ENCODE measurements around the gene NRG4. TPM values are rescaled to one million over a fixed set of nuclear protein-coding genes. Genes with fewer than 3 reads are reported as not detected.
"Not testable (repeated sequence)": the region's sequence is repeated elsewhere in the genome, so short reads cannot be mapped to it uniquely, and the experiment has no call there.

NRG4 gene
- total and polyA plus RNA-seq, 2 donors (not counting 3 experiments of a cell fraction or from before 2014, with no cell fraction given) = not detected

GRCh38 chr15:75916978-75917377, 95.2 kb downstream of the NRG4 start:
- peaks cover 8 to 19% of the 10 kb centered on the region in 2 experiments for H3K36me3 ChIP-seq (ENCODE audit: control insufficient read depth in 2 of 2, extremely low read depth in 1 of 2, insufficient read depth in 2 of 2, low read length in 2 of 2)
- FAIRE-seq (no peak), DNase-seq (ENCODE audit: low read depth, low spot score) (no peak)
- no peak overlapping the region for H3K4me3 ChIP-seq (replicated peaks in 1 of 3; ENCODE audit: insufficient read depth in 1 of 3, low read depth in 1 of 3, low read length in 3 of 3)
- H4K20me1 ChIP-seq (replicated peaks; ENCODE audit: control insufficient read depth, extremely low read depth, insufficient read depth, low read length) = no peaks in the 10 kb centered on the region
- H3K79me2 ChIP-seq (ENCODE audit: control insufficient read depth, insufficient read depth, low read length) = peaks cover 18% of the 10 kb centered on the region
- no peak overlapping the region for H3K27ac ChIP-seq (ENCODE audit: insufficient read depth, low read depth, low read length)
- ChIA-PET POLR2A (no interaction called here), CTCF (no interaction called here)
- H3K9me3 ChIP-seq (replicated peaks; ENCODE audit: control insufficient read depth, insufficient read depth, low read length) = no peaks in the 10 kb centered on the region
- peaks cover 1% of the 10 kb centered on the region for H3K4me1 ChIP-seq (ENCODE audit: control insufficient read depth, extremely low read depth, insufficient read depth, low read length)
- no peak overlapping the region for H2AFZ ChIP-seq (ENCODE audit: low read depth, low read length)
- dilution Hi-C loops (cut with MboI; ENCODE audit: extremely low pct_ligation_motif_present, low sequenced_read_pairs) (no loop called here), intact Hi-C loops (cut with micrococcal nuclease) (no loop called here)
- H3K27me3 ChIP-seq (ENCODE audit: control insufficient read depth in 2 of 2, insufficient read depth in 2 of 2, low read length in 2 of 2) = no peaks in the 10 kb centered on the region
- BruUV-seq (replicated peaks) = no TSS peak
- H3K4me2 ChIP-seq (ENCODE audit: insufficient read depth, low read length) = no peak overlapping the region
- no peak for TF ChIP-seq MYC (IDR thresholded peaks at IDR 0.05; ENCODE audit: low read depth, low read length)
- TF ChIP-seq GATA2 (IDR thresholded peaks at IDR 0.05; ENCODE audit: insufficient read depth, insufficient read length, low read depth, low read length) = no peak
- no peaks in the 10 kb centered on the region for H3K9me1 ChIP-seq (replicated peaks; ENCODE audit: control insufficient read depth, extremely low read depth, insufficient read depth, low read length)
- H3K9ac ChIP-seq (replicated peaks; ENCODE audit: extremely low read depth, insufficient read depth, low read length) = no peak overlapping the region

- H3K4me3 ChIP-seq (replicated peaks in 1 of 3; ENCODE audit: insufficient read depth in 1 of 3, low read depth in 1 of 3, low read length in 3 of 3); H3K4me1 ChIP-seq (ENCODE audit: control insufficient read depth, extremely low read depth, insufficient read depth, low read length); H3K9me3 ChIP-seq (replicated peaks; ENCODE audit: control insufficient read depth, insufficient read depth, low read length); FAIRE-seq; H3K4me2 ChIP-seq (ENCODE audit: insufficient read depth, low read length); POLR2A ChIA-PET; H3K9me1 ChIP-seq (replicated peaks; ENCODE audit: control insufficient read depth, extremely low read depth, insufficient read depth, low read length); H4K20me1 ChIP-seq (replicated peaks; ENCODE audit: control insufficient read depth, extremely low read depth, insufficient read depth, low read length); DNase-seq (ENCODE audit: low read depth, low spot score); H3K9ac ChIP-seq (replicated peaks; ENCODE audit: extremely low read depth, insufficient read depth, low read length); dilution Hi-C loops (cut with MboI; ENCODE audit: extremely low pct_ligation_motif_present, low sequenced_read_pairs); H3K27ac ChIP-seq (ENCODE audit: insufficient read depth, low read depth, low read length); H2AFZ ChIP-seq (ENCODE audit: low read depth, low read length); intact Hi-C loops (cut with micrococcal nuclease); H3K27me3 ChIP-seq (ENCODE audit: control insufficient read depth in 2 of 2, insufficient read depth in 2 of 2, low read length in 2 of 2); BruUV-seq (replicated peaks); CTCF ChIA-PET: not testable (repeated sequence)
- H3K36me3 ChIP-seq (ENCODE audit: control insufficient read depth in 2 of 2, extremely low read depth in 1 of 2, insufficient read depth in 2 of 2, low read length in 2 of 2) = peaks cover 5 to 12% of the 10 kb centered on the region in 2 experiments
- peaks cover 65% of the 10 kb centered on the region for H3K79me2 ChIP-seq (ENCODE audit: control insufficient read depth, insufficient read depth, low read length)
These were observed 101.9 kb downstream of the NRG4 start for GRCh38 chr15:75910355-75910754.
